Measurements from ENCODE around the gene EXOC2.

GRCh38 chr6:558089-558488 is 134.8 kb downstream of the EXOC2 start:
- TF ChIP-seq, protein P1, sequence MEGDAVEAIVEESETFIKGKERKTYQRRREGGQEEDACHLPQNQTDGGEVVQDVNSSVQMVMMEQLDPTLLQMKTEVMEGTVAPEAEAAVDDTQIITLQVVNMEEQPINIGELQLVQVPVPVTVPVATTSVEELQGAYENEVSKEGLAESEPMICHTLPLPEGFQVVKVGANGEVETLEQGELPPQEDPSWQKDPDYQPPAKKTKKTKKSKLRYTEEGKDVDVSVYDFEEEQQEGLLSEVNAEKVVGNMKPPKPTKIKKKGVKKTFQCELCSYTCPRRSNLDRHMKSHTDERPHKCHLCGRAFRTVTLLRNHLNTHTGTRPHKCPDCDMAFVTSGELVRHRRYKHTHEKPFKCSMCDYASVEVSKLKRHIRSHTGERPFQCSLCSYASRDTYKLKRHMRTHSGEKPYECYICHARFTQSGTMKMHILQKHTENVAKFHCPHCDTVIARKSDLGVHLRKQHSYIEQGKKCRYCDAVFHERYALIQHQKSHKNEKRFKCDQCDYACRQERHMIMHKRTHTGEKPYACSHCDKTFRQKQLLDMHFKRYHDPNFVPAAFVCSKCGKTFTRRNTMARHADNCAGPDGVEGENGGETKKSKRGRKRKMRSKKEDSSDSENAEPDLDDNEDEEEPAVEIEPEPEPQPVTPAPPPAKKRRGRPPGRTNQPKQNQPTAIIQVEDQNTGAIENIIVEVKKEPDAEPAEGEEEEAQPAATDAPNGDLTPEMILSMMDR (IDR thresholded peaks at IDR 0.05) = no peak
- TF ChIP-seq POLR2A (IDR thresholded peaks at IDR 0.05) = no peak

Measured in thyroid gland (tissue), 4 donors.